HUES6 (cell line): Measurements from ENCODE around the gene AMHR2.
"Not testable (repeated sequence)": the region's sequence is repeated elsewhere in the genome, so short reads cannot be mapped to it uniquely, and the experiment has no call there.

Source experiments
- H3K27ac ChIP-seq: 2 replicates; pipeline ENCODE4 v1.7.0; 2013; ENCODE audit warnings: low read depth, mild to moderate bottlenecking, low read length, inconsistent platforms
- H3K27me3 ChIP-seq: 2 replicates; pipeline ENCODE4 v1.6.1; 2013; ENCODE audit warnings: low read length; ENCODE audit not compliant: control insufficient read depth, insufficient read depth
- H3K36me3 ChIP-seq: 2 replicates; pipeline ENCODE4 v1.6.1; 2013; ENCODE audit warnings: low read length; ENCODE audit not compliant: control insufficient read depth, insufficient read depth
- H3K4me1 ChIP-seq: 2 replicates; pipeline ENCODE4 v1.6.1; 2013; ENCODE audit warnings: low read length; ENCODE audit not compliant: control insufficient read depth, insufficient read depth
- H3K4me3 ChIP-seq: 2 replicates; pipeline ENCODE4 v1.5.1; 2013; ENCODE audit warnings: low read depth, low read length
- H3K9ac ChIP-seq: one replicate; pipeline ENCODE4 v1.6.1; 2013; ENCODE audit warnings: mild to moderate bottlenecking, low read length
- H3K9me3 ChIP-seq: 2 replicates; pipeline ENCODE4 v1.6.1; 2013; ENCODE audit warnings: low read depth, low read length; ENCODE audit not compliant: control insufficient read depth, insufficient read depth

AMHR2 gene

DNA sequence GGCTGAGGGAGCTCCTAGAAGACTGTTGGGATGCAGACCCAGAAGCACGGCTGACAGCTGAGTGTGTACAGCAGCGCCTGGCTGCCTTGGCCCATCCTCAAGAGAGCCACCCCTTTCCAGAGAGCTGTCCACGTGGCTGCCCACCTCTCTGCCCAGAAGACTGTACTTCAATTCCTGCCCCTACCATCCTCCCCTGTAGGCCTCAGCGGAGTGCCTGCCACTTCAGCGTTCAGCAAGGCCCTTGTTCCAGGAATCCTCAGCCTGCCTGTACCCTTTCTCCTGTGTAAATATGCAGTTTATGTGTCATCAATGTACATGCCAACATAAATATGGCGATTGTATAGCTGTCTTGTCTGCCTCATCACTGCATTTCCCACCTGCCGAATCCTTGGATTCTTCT lies 7.5 kb downstream of the AMHR2 start:
- no peak overlapping the region for H3K9ac ChIP-seq
- no peak overlapping the region for H3K27ac ChIP-seq
- no peaks in the 10 kb centered on the region for H3K4me1 ChIP-seq
- H3K4me3 ChIP-seq: no peak overlapping the region
- no peaks in the 10 kb centered on the region for H3K9me3 ChIP-seq
- no peaks in the 10 kb centered on the region for H3K27me3 ChIP-seq
- no peaks in the 10 kb centered on the region for H3K36me3 ChIP-seq

DNA sequence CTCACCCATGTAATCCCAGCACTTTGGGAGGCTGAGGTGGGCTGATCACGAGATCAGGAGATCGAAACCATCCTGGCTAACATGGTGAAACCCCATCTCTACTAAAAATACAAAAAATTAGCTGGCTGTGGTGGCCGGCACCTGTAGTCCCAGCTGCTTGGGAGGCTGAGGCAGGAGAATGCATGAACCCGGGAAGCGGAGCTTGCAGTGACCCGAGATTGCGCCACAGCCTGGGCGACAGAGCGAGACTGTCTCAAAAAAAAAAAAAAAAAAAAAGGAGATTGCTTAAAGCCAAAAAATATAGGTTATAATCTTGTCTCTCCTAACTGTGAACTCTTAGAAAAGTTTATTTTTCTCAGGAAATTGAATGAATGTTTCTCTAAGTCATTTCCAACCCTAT lies 11.7 kb downstream of the AMHR2 start:
- H3K36me3 ChIP-seq, H3K27me3 ChIP-seq, H3K27ac ChIP-seq, H3K4me1 ChIP-seq, H3K9ac ChIP-seq, H3K4me3 ChIP-seq, H3K9me3 ChIP-seq: not testable (repeated sequence)

DNA sequence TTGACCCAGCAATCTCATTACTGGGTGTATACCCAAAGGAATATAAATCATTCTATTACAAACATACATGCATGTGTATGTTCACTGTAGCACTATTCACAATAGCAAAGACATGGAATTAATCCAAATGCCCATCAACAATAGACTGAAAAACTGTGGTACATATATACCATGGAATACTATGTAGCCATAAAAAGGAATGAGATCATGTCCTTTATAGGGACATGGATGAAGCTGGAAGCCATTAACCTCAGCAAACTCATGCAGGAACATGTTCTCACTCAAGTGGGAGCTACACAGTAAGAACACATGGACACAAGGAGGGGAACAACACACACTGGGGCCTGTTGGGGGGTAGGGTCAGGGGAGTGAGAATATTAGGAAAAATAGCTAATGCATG lies 15.9 kb downstream of the AMHR2 start:
- H3K4me1 ChIP-seq: peaks cover 14% of the 10 kb centered on the region; the same call in 1 of the 2 replicates
- H3K36me3 ChIP-seq, H3K27me3 ChIP-seq, H3K9ac ChIP-seq, H3K9me3 ChIP-seq, H3K27ac ChIP-seq, H3K4me3 ChIP-seq: not testable (repeated sequence)

DNA sequence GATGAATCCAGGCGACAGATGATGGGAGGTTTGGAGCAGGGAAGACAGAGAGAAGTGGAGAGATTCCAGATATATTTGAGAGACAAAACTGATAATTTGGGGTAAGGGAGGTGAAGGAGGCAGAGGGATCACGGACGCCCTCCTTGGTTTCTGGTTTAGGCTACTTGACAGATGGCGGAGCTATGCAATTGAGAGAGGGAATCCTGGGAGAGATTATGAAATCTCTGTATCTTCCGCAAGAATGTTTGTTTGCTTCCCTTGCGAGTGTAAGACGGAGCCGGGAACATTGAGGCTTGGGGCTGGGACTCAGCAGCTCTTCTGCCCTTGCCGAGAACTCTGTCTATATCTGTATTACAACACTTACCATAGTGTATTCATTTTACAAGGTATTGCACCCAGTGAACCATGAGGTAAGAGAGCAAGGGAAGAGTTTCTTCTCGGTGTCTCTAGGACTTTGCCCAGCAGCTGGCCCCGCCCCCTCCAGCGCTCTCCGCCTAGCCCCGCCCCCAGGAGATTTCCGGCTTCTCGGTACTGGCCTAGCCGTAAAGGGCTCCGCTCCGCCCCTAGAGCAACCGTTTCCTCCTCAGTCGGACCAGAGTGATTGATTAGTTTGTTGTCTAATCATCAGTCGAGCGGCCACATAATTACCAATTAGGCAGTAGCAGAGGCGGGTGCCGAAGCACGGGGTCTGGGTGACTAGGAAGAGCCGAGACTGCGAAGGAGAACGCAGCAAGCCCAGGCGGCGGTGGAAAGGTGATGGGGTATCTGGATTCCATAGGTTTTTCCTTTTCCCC lies 17.6 kb downstream of the AMHR2 start, which contains the start of gene PRR13:
Gene PRR13, plus strand, starts transcription at position 695 of the 794 bp plus-strand sequence. CDS start 981 bp downstream, outside the sequence.
- Histone ChIP-seq H3K4me3 (peak within 1 kb of the TSS; percentile 85), H3K4me1 (peaks cover 14% of the 10 kb centered on the region; the same call in 1 of the 2 replicates), H3K27ac (peak within 1 kb of the TSS; percentile 57; the same call in 1 of the 2 replicates), H3K36me3 (peaks cover 23% of the 10 kb centered on the region), H3K27me3 (no peaks in the 10 kb centered on the region), H3K9ac (peak within 1 kb of the TSS; percentile 76), H3K9me3 (no peaks in the 10 kb centered on the region)

DNA sequence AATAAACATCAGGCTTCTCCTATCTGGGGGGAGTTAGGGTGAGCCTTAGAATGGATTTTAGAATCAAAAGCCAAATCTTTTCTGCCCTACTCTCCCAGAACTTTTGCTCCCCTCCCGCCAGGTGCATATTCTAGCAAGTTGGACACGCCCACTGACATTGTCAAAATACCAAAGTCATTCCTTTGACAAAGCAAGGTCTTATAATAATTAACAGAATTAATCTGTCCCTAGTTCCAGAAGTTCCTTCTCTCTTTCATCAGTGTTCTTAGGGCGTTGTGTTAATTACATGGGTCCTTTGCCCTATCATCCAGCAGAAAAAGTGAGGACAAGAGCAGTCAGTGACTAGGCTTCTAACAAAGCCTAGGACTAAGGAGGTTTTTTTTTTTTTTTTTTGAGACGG lies 20.3 kb downstream of the AMHR2 start:
- Histone ChIP-seq H3K4me1 (peaks cover 14% of the 10 kb centered on the region; the same call in 1 of the 2 replicates), H3K27me3 (no peaks in the 10 kb centered on the region), H3K9me3 (no peaks in the 10 kb centered on the region), H3K36me3 (peaks cover 37% of the 10 kb centered on the region), H3K4me3 (peak overlapping the region; percentile 37; the same call in 1 of the 2 replicates), H3K27ac (no peak overlapping the region), H3K9ac (no peak overlapping the region)

DNA sequence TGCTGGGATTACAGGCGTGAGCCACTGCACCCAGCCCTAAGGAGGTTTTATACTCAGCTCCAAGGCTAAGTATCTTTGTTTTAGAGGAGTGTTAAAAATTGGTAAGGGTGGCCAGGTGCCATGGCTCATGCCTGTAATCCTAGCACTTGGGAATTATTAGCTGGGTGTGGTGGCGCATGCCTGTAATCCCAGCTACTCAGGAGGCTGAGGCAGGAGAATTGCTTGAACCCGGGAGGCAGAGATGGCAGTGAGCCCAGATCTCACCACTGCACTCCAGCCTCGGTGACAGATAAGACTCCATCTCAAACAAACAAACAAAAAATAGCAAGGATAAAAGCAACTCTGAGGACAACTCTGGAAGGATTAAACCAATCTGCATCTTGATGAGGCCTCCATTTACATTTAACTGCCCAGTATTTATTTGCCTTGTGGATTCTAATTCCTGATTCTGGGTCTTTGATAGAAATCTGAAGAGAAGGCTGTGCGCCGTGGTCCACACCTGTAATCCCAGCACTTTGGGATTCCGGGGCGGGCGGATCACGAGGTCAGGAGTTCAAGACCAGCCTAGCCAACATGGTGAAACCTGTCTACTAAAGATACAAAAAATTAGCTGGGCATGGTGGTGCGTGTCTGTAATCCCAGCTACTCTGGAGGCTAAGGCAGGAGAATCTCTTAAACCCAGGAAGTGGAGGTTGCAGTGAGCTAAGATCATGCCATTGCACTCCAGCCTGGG lies 21.1 kb downstream of the AMHR2 start:
- not testable (repeated sequence) for H3K9me3 ChIP-seq, H3K27ac ChIP-seq, H3K9ac ChIP-seq, H3K27me3 ChIP-seq, H3K4me3 ChIP-seq
- Histone ChIP-seq H3K4me1 (peaks cover 14% of the 10 kb centered on the region; the same call in 1 of the 2 replicates), H3K36me3 (peaks cover 37% of the 10 kb centered on the region)

DNA sequence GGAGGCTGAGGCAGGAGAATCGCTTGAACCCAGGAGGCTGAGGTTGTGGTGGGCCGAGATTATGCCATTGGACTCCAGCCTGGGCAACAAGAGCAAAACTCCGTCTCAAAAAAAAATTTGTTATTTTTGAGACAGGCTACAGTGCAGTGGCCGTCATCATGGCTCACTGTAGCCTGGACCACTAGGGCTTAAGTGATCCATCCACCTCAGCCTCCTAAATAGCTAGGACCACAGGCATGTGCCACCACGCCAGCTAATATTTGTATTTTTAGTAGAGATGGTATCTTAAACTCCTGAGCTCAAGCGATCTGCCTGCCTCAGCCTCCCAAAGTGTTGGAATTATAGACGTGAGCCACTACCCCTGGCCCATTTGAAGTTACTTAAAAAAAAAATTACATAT lies 27.3 kb downstream of the AMHR2 start:
- Histone ChIP-seq H3K27ac (no peak overlapping the region), H3K9me3 (no peaks in the 10 kb centered on the region), H3K27me3 (no peaks in the 10 kb centered on the region), H3K4me3 (no peak overlapping the region), H3K4me1 (peaks cover 15% of the 10 kb centered on the region), H3K9ac (no peak overlapping the region), H3K36me3 (peaks cover 46% of the 10 kb centered on the region)

DNA sequence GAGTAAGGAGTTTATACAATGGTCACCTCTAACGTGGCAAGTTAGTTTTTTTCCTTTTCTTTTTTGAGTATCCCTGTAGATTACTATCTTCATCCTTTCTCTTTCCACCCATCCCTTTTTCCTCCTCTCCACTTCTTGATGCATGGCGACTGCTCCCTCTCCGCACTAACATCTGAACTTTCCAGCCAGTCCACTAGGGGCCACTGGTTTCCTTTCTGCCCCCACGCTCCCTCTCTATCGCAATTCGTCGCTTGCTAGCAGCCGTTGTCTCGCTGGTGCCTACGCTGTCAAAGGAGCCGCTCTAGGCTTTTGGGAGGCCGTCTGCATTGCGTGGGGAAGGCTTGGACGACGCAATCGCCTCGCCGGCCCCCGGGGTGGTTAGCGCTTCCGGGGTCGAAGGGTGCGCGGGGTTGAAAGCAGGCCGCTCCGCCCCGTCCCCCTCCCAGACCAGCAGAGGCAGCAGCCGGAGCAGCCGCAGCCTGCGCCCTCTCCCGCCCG lies 28.1 kb downstream of the AMHR2 start, which contains the start of gene PCBP2:
Gene PCBP2, plus strand, starts transcription at position 442 of the 498 bp plus-strand sequence. CDS start 2,699 bp downstream, outside the sequence.
- H3K9me3 ChIP-seq: no peaks in the 10 kb centered on the region
- peaks cover 15% of the 10 kb centered on the region for H3K4me1 ChIP-seq
- H3K9ac ChIP-seq: peak within 1 kb of the TSS; percentile 100
- H3K27ac ChIP-seq: peak within 1 kb of the TSS; percentile 100
- H3K27me3 ChIP-seq: no peaks in the 10 kb centered on the region
- H3K4me3 ChIP-seq: peak within 1 kb of the TSS; percentile 68
- H3K36me3 ChIP-seq: peaks cover 48% of the 10 kb centered on the region

DNA sequence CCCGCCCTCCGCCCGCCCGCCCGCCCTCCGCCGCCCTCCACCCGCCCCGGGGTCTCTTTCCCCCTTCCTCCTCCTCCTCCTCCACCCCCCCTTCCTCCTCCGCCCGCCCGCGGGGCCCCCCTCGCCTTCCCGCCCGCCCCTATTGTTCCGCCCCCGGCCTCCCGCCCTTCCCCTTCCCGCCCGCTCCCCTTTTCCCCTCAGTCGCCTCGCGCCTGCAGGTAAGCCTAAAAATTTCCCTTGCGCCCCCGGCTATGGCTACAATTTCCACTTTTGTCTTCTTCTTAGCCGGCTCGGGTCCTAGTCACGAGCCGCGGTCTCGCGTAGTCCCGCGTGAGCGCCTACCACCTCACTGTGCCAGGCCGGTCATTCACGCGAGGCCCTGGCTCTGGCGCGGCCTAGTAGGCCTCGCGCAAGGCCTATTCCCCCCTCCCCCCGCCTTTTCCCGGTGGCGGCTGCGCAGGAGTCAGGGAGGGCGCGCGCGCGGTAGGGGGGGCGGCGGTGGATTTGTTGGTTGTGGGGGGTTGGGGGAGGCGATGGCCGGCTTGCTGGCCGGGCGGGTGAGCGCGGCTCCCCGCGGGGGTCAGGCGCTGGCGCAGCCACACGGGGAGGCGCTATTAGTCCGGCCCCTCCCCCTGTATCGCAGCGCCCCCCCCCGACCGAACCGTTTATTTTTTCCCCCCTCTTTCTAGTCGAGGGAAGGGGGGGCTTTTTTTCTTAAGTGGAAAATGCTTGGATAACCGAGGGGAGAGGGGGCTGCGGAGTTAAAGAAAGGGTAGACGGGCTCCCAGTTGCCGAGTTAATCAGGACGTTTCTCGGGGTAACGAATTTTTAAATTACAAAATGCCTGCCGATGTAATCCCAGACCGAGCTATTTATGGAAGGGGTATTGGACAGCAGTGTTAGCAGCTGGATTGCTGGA lies 28.8 kb downstream of the AMHR2 start:
- H3K36me3 ChIP-seq: peaks cover 53% of the 10 kb centered on the region

DNA sequence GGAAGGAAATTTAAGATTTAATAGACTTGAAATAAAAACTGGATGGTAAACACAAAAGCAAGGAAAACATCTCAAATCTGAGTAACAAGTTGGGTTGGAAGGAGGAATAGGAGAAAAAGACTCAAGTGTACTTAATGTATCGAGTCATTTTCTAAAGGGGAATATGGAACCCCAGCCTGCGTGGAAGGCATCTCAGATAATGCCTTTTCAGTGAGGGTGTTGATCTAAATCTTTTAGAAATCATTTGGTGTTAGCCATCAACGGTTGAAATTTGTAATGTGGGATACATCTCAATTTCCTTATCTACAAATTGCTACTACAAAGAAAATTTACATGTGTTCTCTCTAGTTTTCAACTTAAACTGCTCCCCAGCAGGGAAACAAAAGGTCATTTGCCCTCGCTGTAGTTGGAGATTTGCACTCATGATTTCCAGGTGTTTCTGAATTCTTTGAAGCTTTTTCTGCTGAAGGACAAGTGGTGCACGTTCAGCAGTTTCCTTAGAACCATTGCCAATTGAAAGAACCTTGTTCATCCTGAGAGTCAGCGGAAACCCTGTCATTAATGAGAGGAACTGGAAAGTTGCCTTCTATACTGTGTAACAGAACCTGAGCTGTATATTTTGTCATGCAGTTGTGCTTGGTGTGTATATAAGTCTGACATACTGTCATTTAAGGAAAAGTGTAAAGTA lies 30.4 kb downstream of the AMHR2 start:
- no peak overlapping the region for H3K27ac ChIP-seq
- no peaks in the 10 kb centered on the region for H3K27me3 ChIP-seq
- peaks cover 61% of the 10 kb centered on the region for H3K36me3 ChIP-seq
- H3K4me3 ChIP-seq: peak overlapping the region; percentile 68
- no peaks in the 10 kb centered on the region for H3K9me3 ChIP-seq
- no peak overlapping the region for H3K9ac ChIP-seq
- H3K4me1 ChIP-seq: peaks cover 15% of the 10 kb centered on the region

More for the DNA sequence above, 28.8 kb downstream of the AMHR2 start:
- no peaks in the 10 kb centered on the region for H3K27me3 ChIP-seq
- H3K4me1 ChIP-seq: peaks cover 15% of the 10 kb centered on the region
- H3K27ac ChIP-seq: peak overlapping the region; percentile 100
- no peaks in the 10 kb centered on the region for H3K9me3 ChIP-seq
- peak overlapping the region; percentile 68 for H3K4me3 ChIP-seq
- peak overlapping the region; percentile 100 for H3K9ac ChIP-seq
